ENCODE results near the gene KCNA4. TPM values are rescaled to one million over a fixed set of nuclear protein-coding genes. Genes with fewer than 3 reads are reported as not detected.

The KCNA4 gene
- total and polyA plus RNA-seq, 7 experiments from 2014 or later, result not detected

- no peak overlapping the region for H3K4me3 ChIP-seq (ENCODE audit: low read length)
- ATAC-seq, result no peak
- intact Hi-C loops (cut with micrococcal nuclease), result no loop called here
- CTCF ChIA-PET, result no interaction called here
- peaks cover 0 to 15% of the 10 kb centered on the region in 2 donors for H3K27me3 ChIP-seq (ENCODE audit: control insufficient read depth in 2 of 2, insufficient read depth in 2 of 2, low read length in 2 of 2)
- H3K4me1 Mint-ChIP-seq, result peaks cover 0 to 4% (median 0%) of the 10 kb centered on the region in 7 donors
- peaks cover 19 to 32% (median 27%) of the 10 kb centered on the region in 5 donors for H3K27me3 Mint-ChIP-seq
- no peaks in the 10 kb centered on the region for H3K36me3 ChIP-seq (ENCODE audit: control insufficient read depth in 2 of 3, insufficient read depth in 3 of 3, low read length in 3 of 3)
- no peak overlapping the region for H3K27ac ChIP-seq (ENCODE audit: low read depth, low read length)
- no peaks in the 10 kb centered on the region for H3K9me3 ChIP-seq (ENCODE audit: control insufficient read depth in 2 of 3, low read length in 3 of 3)
- no peaks in the 10 kb centered on the region for H3K4me1 ChIP-seq (ENCODE audit: control insufficient read depth in 2 of 2, insufficient read depth in 2 of 2, low read length in 2 of 2)
- H3K4me3 Mint-ChIP-seq, result no peak overlapping the region
- H3K36me3 Mint-ChIP-seq, result no peaks in the 10 kb centered on the region
- H3K9me3 Mint-ChIP-seq, result peaks cover 0 to 21% (median 5%) of the 10 kb centered on the region in 11 donors
- POLR2A ChIA-PET, result no interaction called here
- DNase-seq, result no peak
- no peak overlapping the region for H3K27ac Mint-ChIP-seq
These were observed 1.7 kb upstream of the KCNA4 start for GRCh38 chr11:30018495-30018894.

- Histone ChIP-seq H3K36me3 (ENCODE audit: control insufficient read depth in 2 of 3, insufficient read depth in 3 of 3, low read length in 3 of 3) (no peaks in the 10 kb centered on the region), H3K4me1 (ENCODE audit: control insufficient read depth in 2 of 2, insufficient read depth in 2 of 2, low read length in 2 of 2) (no peaks in the 10 kb centered on the region), H3K27ac (ENCODE audit: low read depth, low read length) (no peak overlapping the region), H3K9me3 (ENCODE audit: control insufficient read depth in 2 of 3, low read length in 3 of 3) (no peaks in the 10 kb centered on the region), H3K27me3 (ENCODE audit: control insufficient read depth in 2 of 2, insufficient read depth in 2 of 2, low read length in 2 of 2) (peaks cover 0 to 15% of the 10 kb centered on the region in 2 donors), H3K4me3 (ENCODE audit: low read length) (no peak overlapping the region)
- no peak for DNase-seq
- ChIA-PET CTCF (no interaction called here), POLR2A (no interaction called here)
- H3K4me1 Mint-ChIP-seq, result peaks cover 0 to 4% (median 0%) of the 10 kb centered on the region in 7 donors
- H3K27ac Mint-ChIP-seq, result no peak overlapping the region
- H3K4me3 Mint-ChIP-seq, result no peak overlapping the region
- intact Hi-C loops (cut with micrococcal nuclease), result no loop called here
- peaks cover 0 to 17% (median 5%) of the 10 kb centered on the region in 11 donors for H3K9me3 Mint-ChIP-seq
- no peak for ATAC-seq
- H3K27me3 Mint-ChIP-seq, result peaks cover 19 to 32% (median 27%) of the 10 kb centered on the region in 5 donors
- no peaks in the 10 kb centered on the region for H3K36me3 Mint-ChIP-seq
These were observed 640 bp upstream of the KCNA4 start for GRCh38 chr11:30017445-30017895.

GRCh38 chr11:30015725-30016412, 961 bp downstream of the KCNA4 start:
- H3K27me3 ChIP-seq (ENCODE audit: control insufficient read depth in 2 of 2, insufficient read depth in 2 of 2, low read length in 2 of 2), result peaks cover 0 to 15% of the 10 kb centered on the region in 2 donors
- no peak overlapping the region for H3K27ac Mint-ChIP-seq

DNA sequence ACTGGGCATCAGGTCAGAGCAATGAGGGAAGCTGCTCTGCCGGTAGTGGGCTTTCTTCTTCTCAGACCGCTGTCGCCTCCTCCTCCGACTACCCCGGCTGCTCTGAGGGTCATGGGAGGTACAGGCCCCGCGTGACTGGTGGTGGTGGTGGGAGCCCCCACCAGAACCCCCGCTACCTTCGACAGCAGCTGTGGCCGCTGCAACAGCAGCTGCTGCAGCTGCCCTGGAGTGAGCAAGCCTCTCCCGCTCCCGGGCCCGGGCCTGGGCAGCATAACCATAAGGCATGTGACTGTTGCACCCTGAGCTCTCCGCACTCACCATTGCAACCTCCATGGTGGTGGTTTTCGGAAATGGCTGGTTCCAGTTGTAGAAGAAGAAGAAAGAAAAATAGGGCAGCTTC, 4.5 kb downstream of the KCNA4 start:
- peaks cover 0 to 1% (median under 1%) of the 10 kb centered on the region in 5 donors for H3K27me3 Mint-ChIP-seq
- intact Hi-C loops (cut with micrococcal nuclease), result no loop called here
- Histone ChIP-seq H3K27ac (ENCODE audit: low read depth, low read length) (no peak overlapping the region), H3K9me3 (ENCODE audit: control insufficient read depth in 2 of 3, low read length in 3 of 3) (no peaks in the 10 kb centered on the region), H3K4me3 (ENCODE audit: low read length) (no peak overlapping the region), H3K36me3 (ENCODE audit: control insufficient read depth in 2 of 3, insufficient read depth in 3 of 3, low read length in 3 of 3) (no peaks in the 10 kb centered on the region), H3K4me1 (ENCODE audit: control insufficient read depth in 2 of 2, insufficient read depth in 2 of 2, low read length in 2 of 2) (no peaks in the 10 kb centered on the region), H3K27me3 (ENCODE audit: control insufficient read depth in 2 of 2, insufficient read depth in 2 of 2, low read length in 2 of 2) (peaks cover 0 to 5% of the 10 kb centered on the region in 2 donors)
- POLR2A ChIA-PET, result no interaction called here
- DNase-seq, result no peak
- H3K36me3 Mint-ChIP-seq, result no peaks in the 10 kb centered on the region
- H3K4me1 Mint-ChIP-seq, result no peaks in the 10 kb centered on the region
- no peak overlapping the region for H3K4me3 Mint-ChIP-seq
- peaks cover 0 to 13% (median 0%) of the 10 kb centered on the region in 11 donors for H3K9me3 Mint-ChIP-seq
- no peak for ATAC-seq
- H3K27ac Mint-ChIP-seq, result no peak overlapping the region
- CTCF ChIA-PET, result no interaction called here

More at GRCh38 chr11:30015725-30016412, 961 bp downstream of the KCNA4 start:
- H3K27ac ChIP-seq (ENCODE audit: low read depth, low read length), result no peak overlapping the region
- no peak overlapping the region for H3K4me3 ChIP-seq (ENCODE audit: low read length)
- Mint-ChIP-seq H3K27me3 (peaks cover 19 to 31% (median 26%) of the 10 kb centered on the region in 5 donors), H3K4me1 (peaks cover 0 to 4% (median 0%) of the 10 kb centered on the region in 7 donors), H3K4me3 (no peak overlapping the region), H3K36me3 (no peaks in the 10 kb centered on the region), H3K9me3 (peaks cover 0 to 26% (median 5%) of the 10 kb centered on the region in 11 donors)
- ATAC-seq (no peak), DNase-seq (no peak)
- ChIA-PET CTCF (no interaction called here), POLR2A (no interaction called here)
- H3K36me3 ChIP-seq (ENCODE audit: control insufficient read depth in 2 of 3, insufficient read depth in 3 of 3, low read length in 3 of 3), result no peaks in the 10 kb centered on the region
- H3K9me3 ChIP-seq (ENCODE audit: control insufficient read depth in 2 of 3, low read length in 3 of 3), result no peaks in the 10 kb centered on the region
- intact Hi-C loops (cut with micrococcal nuclease), result no loop called here
- no peaks in the 10 kb centered on the region for H3K4me1 ChIP-seq (ENCODE audit: control insufficient read depth in 2 of 2, insufficient read depth in 2 of 2, low read length in 2 of 2)

- Histone ChIP-seq H3K4me1 (ENCODE audit: control insufficient read depth in 2 of 2, insufficient read depth in 2 of 2, low read length in 2 of 2) (no peaks in the 10 kb centered on the region), H3K36me3 (ENCODE audit: control insufficient read depth in 2 of 3, insufficient read depth in 3 of 3, low read length in 3 of 3) (no peaks in the 10 kb centered on the region), H3K27me3 (ENCODE audit: control insufficient read depth in 2 of 2, insufficient read depth in 2 of 2, low read length in 2 of 2) (no peaks in the 10 kb centered on the region), H3K27ac (ENCODE audit: low read depth, low read length) (no peak overlapping the region), H3K4me3 (ENCODE audit: low read length) (no peak overlapping the region), H3K9me3 (ENCODE audit: control insufficient read depth in 2 of 3, low read length in 3 of 3) (no peaks in the 10 kb centered on the region)
- Mint-ChIP-seq H3K27me3 (no peaks in the 10 kb centered on the region), H3K36me3 (no peaks in the 10 kb centered on the region), H3K9me3 (peaks cover 0 to 12% (median 0%) of the 10 kb centered on the region in 11 donors), H3K27ac (no peak overlapping the region), H3K4me3 (no peak overlapping the region), H3K4me1 (no peaks in the 10 kb centered on the region)
- DNase-seq, result no peak
- intact Hi-C loops (cut with micrococcal nuclease), result no loop called here
- ChIA-PET CTCF (no interaction called here), POLR2A (no interaction called here)
- no peak for ATAC-seq
These were observed 7.8 kb downstream of the KCNA4 start for GRCh38 chr11:30009060-30009459.

GRCh38 chr11:30006876-30007275, 10.0 kb downstream of the KCNA4 start:
- no peaks in the 10 kb centered on the region for H3K27me3 Mint-ChIP-seq
- H3K9me3 ChIP-seq (ENCODE audit: control insufficient read depth in 2 of 3, low read length in 3 of 3), result no peaks in the 10 kb centered on the region
- H3K36me3 ChIP-seq (ENCODE audit: control insufficient read depth in 2 of 3, insufficient read depth in 3 of 3, low read length in 3 of 3), result no peaks in the 10 kb centered on the region
- ATAC-seq (no peak), DNase-seq (no peak)
- H3K4me1 ChIP-seq (ENCODE audit: control insufficient read depth in 2 of 2, insufficient read depth in 2 of 2, low read length in 2 of 2), result no peaks in the 10 kb centered on the region
- H3K36me3 Mint-ChIP-seq, result no peaks in the 10 kb centered on the region
- no peak overlapping the region for H3K4me3 ChIP-seq (ENCODE audit: low read length)
- ChIA-PET CTCF (no interaction called here), POLR2A (no interaction called here)
- H3K27me3 ChIP-seq (ENCODE audit: control insufficient read depth in 2 of 2, insufficient read depth in 2 of 2, low read length in 2 of 2), result no peaks in the 10 kb centered on the region
- no peak overlapping the region for H3K27ac ChIP-seq (ENCODE audit: low read depth, low read length)
- intact Hi-C loops (cut with micrococcal nuclease), result no loop called here
- no peak overlapping the region for H3K4me3 Mint-ChIP-seq
- no peaks in the 10 kb centered on the region for H3K4me1 Mint-ChIP-seq
- H3K27ac Mint-ChIP-seq, result no peak overlapping the region
- H3K9me3 Mint-ChIP-seq, result peaks cover 0 to 7% (median 0%) of the 10 kb centered on the region in 11 donors

DNA sequence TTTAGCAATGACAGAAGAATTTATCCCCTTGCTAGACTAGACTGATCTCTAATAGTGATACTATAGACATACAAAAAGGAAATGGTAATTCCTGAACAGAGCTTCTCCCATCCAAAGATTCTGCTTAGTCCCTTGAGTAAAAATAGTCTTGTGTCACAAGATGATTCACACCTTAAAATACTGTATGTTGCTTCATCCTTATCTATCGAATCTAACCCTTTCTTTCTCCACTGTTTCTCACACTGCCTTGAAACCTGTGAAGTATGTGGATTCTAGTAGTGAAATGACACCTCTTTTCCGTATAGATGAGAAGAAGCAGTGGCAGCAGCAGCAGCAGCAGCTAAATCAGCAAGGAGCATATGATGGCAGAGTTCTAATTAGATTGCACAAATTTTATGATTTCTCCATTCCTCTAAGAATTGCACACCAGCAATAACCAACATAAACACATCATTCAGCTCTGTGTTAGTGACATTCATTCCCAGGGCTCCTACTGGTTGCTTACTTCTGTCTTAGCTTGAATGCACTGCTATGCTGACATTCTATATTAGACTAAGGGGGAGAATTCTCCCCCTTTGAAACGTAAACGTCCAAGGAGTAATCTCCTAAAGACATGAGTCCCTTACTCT, 14.6 kb downstream of the KCNA4 start:
- H3K9me3 ChIP-seq (ENCODE audit: control insufficient read depth in 2 of 3, low read length in 3 of 3), result no peaks in the 10 kb centered on the region
- H3K4me1 ChIP-seq (ENCODE audit: control insufficient read depth in 2 of 2, insufficient read depth in 2 of 2, low read length in 2 of 2), result no peaks in the 10 kb centered on the region
- DNase-seq (no peak), ATAC-seq (no peak)
- H3K4me3 Mint-ChIP-seq, result no peak overlapping the region
- H3K36me3 Mint-ChIP-seq, result no peaks in the 10 kb centered on the region
- H3K27ac Mint-ChIP-seq, result no peak overlapping the region
- H3K27me3 Mint-ChIP-seq, result no peaks in the 10 kb centered on the region
- ChIA-PET CTCF (no interaction called here), POLR2A (no interaction called here)
- no peak overlapping the region for H3K27ac ChIP-seq (ENCODE audit: low read depth, low read length)
- no peaks in the 10 kb centered on the region for H3K4me1 Mint-ChIP-seq
- H3K4me3 ChIP-seq (ENCODE audit: low read length), result no peak overlapping the region
- H3K27me3 ChIP-seq (ENCODE audit: control insufficient read depth in 2 of 2, insufficient read depth in 2 of 2, low read length in 2 of 2), result no peaks in the 10 kb centered on the region
- H3K36me3 ChIP-seq (ENCODE audit: control insufficient read depth in 2 of 3, insufficient read depth in 3 of 3, low read length in 3 of 3), result no peaks in the 10 kb centered on the region
- H3K9me3 Mint-ChIP-seq, result peaks cover 0 to 2% (median 0%) of the 10 kb centered on the region in 11 donors
- intact Hi-C loops (cut with micrococcal nuclease), result no loop called here
